Right renal cortex interstitium (tissue), 3 donors: ENCODE measurements around the gene NCKAP5L. TPM values are rescaled to one million over a fixed set of nuclear protein-coding genes. Genes with fewer than 3 reads are reported as not detected.
"Not testable (repeated sequence)": the region's sequence is repeated elsewhere in the genome, so short reads cannot be mapped to it uniquely, and the experiment has no call there.

Experiments used
- DNase-seq, 3 donors: peaks; one replicate each; pipeline ENCODE4 v3.0.0-alpha.2; 2013; ENCODE audit warnings: low read depth in 3 of 3, low spot score in 2 of 3
- polyA plus RNA-seq, 3 donors: library from polyadenylated mRNA; unstranded; fragments of 120-200 nt; gene quantifications; one replicate each; pipeline ENCODE4 v1.2.1, GENCODE V29; 2013; ENCODE audit not compliant: insufficient read length in 3 of 3

Gene NCKAP5L, protein sequence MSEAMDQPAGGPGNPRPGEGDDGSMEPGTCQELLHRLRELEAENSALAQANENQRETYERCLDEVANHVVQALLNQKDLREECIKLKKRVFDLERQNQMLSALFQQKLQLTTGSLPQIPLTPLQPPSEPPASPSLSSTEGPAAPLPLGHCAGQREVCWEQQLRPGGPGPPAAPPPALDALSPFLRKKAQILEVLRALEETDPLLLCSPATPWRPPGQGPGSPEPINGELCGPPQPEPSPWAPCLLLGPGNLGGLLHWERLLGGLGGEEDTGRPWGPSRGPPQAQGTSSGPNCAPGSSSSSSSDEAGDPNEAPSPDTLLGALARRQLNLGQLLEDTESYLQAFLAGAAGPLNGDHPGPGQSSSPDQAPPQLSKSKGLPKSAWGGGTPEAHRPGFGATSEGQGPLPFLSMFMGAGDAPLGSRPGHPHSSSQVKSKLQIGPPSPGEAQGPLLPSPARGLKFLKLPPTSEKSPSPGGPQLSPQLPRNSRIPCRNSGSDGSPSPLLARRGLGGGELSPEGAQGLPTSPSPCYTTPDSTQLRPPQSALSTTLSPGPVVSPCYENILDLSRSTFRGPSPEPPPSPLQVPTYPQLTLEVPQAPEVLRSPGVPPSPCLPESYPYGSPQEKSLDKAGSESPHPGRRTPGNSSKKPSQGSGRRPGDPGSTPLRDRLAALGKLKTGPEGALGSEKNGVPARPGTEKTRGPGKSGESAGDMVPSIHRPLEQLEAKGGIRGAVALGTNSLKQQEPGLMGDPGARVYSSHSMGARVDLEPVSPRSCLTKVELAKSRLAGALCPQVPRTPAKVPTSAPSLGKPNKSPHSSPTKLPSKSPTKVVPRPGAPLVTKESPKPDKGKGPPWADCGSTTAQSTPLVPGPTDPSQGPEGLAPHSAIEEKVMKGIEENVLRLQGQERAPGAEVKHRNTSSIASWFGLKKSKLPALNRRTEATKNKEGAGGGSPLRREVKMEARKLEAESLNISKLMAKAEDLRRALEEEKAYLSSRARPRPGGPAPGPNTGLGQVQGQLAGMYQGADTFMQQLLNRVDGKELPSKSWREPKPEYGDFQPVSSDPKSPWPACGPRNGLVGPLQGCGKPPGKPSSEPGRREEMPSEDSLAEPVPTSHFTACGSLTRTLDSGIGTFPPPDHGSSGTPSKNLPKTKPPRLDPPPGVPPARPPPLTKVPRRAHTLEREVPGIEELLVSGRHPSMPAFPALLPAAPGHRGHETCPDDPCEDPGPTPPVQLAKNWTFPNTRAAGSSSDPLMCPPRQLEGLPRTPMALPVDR (N-terminal part only)
- polyA plus RNA-seq, result 10 to 100 TPM; 11.6 to 13.9 (median 12.3) TPM

GRCh38 chr12:49828133-49829091, at the start of gene NCKAP5L:
Gene NCKAP5L (minus strand): TSS chr12:49828413. CDS start chr12:49804044, 24,369 bp downstream.
- peak; percentile 85 to 91 (median 91) for DNase-seq

- DNase-seq, result no peak
These were observed 48.9 kb upstream of the NCKAP5L start for GRCh38 chr12:49877066-49877465.

DNA sequence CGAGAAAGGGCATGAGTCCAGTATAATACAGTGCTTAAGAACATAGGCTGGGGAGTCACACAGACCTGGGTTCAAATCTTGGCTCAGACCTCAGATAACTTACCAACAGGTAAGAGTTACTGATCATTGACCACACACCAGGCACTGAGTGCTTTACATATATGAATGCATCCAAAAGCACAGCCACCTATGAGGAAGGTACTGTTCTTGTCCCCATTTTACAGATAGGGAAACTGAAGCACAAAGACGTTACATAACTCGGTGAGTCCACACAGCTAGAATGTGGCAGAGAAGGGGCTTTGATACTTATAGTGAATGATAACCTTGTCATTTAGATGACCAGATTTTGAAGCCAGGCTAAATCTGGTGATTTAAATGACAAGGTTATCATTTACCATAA, 47.9 kb upstream of the NCKAP5L start:
- DNase-seq, result no peak

GRCh38 chr12:49875115-49875720, 47.0 kb upstream of the NCKAP5L start:
- no peak for DNase-seq

GRCh38 chr12:49874142-49874897, 46.1 kb upstream of the NCKAP5L start:
- no peak for DNase-seq

GRCh38 chr12:49873361-49873934, 45.2 kb upstream of the NCKAP5L start:
- no peak for DNase-seq

DNA sequence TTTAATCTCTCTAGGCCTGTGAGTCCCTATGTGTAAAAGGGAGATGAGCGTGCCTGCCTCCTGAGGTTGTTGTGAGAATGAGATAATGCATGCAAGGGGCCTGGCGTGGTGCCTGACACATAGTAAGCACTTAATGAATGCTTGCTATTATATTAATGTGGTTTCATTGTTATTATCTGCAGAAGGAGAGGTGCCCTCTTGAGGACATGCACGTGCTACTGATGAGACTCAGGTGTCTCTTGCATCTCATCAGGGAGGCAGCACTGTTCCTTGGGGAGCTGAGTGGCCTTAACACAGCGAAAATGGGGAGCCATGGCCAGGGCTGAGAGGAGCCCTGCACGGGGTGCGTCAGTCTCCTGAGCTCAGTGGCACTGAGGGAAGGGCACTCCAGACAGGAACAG, 44.6 kb upstream of the NCKAP5L start:
- no peak for DNase-seq

DNA sequence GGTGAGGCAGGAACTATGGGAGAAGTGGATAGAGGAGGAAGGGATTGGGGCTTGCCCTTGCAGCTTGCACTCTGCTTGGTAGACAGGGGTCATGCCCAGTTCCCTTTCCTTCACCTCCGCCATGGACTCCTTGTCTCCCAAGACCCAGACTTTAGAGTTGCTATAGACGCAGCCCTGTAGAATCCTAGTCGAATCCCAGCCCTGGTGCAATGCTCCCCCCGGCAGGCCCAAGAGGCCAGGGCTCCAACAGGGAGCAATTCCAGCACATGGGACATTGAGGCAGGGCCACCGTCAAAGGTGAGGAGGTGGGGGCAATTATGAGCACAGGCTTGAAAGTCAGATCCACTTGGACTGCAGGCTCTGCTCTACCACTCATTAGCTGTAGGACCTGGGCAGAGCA, 44.2 kb upstream of the NCKAP5L start:
- no peak for DNase-seq

DNA sequence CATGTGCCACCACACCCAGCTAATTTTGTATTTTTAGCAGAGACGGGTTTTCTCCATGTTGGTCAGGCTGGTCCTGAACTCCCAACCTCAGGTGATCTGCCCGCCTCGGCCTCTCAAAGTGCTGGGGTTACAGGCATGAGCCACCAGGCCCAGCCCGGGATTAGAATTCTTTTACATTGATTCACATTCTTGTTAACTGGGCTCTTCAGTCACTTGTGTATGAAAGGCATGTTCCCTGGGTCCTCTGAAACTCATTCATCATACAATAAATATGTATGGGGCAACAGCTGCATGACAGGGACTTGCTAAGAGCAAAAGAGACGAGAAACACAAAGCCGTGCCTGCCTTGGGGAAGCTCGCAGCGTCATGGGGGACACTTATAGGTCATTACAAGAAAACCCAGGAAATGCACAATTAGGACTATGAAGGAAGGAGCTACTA, 43.6 kb upstream of the NCKAP5L start:
- DNase-seq, result not testable (repeated sequence)

DNA sequence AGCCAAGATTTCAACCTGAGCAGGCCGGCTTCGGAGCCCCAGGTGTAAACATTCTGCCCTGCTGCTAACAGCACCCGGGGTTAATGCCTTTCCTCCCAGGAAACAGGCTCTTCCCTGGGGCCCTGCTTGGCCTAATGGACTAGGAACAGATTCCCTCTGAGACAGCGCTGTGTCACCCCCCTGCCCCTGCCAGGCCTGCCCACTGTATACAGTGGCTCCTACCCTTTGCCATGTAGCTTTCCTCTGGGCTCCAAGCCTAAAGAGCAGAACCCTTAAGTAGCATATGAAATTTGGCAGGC, 43.0 kb upstream of the NCKAP5L start:
- no peak for DNase-seq

DNA sequence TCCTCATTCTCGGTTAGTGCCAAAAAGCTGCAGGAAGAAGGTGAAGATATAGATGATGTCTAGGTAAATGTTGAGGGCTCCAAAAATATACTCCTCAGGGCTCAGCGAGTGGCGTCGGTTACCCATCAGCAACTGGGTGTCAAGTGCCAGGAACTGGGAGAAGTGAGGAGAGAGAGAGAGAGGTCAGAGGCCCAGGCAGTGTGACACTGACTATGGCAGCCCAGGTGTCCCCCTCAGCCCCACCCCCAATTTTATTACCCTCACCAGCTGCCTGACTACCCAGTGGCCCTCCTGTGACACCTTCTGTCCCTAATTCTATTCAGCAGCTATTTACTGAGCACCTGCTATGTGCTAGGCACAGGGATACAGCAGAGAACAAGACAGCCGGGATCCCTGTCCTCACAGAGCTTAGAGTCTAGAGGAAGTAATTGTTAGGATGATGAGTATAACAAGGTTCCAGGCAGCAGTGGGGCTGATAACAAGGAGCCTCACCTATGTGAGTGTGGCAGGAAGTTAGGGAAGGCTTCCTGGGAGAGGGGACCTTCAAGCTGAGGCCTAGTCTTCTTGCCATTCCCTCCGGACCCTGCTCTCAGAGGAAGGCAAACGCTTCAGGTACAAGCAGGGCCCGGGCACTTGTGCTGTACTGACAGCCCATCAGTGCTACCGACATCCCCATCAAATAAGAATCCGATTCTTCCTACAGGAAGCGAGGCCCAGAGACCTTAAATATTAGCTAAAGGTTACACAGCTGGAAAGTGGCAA, 42.5 kb upstream of the NCKAP5L start:
- DNase-seq, result no peak

DNA sequence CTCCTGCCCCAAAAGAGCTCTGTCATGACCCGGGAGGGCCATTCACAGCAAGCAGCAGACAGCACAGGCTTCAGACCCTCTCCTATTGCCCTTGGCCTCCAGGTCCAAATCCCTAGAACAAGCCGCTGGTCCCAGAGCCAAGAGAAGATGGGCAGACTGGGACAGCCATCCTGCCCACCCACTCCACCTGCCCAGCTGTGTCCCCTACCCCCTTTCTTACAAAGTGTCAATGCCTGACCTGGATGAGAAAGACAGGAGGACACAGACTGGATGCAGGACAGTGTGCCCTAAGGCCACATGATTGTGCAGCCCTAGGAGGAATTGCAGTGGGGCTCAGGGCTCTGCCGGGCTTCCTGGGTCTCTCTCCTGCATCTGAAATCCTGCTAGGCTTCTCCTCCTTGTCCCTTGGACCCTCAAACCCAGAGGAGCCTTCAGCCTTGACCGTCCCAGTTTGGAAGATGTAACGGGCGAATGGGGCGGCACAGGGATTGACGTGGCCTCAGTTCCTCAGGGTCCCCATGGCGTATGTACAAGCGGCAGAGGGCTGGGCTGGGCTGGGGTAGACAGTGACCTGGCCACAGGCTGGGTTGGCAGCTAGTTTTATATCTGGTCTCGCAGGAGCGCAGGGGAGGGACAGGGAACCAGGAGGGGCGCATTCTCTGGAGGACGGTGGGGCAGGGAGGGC, 41.7 kb upstream of the NCKAP5L start:
- DNase-seq, result no peak

GRCh38 chr12:49868952-49869815, 41.0 kb upstream of the NCKAP5L start:
- DNase-seq, result peak; percentile 73 to 83 (median 80)

DNA sequence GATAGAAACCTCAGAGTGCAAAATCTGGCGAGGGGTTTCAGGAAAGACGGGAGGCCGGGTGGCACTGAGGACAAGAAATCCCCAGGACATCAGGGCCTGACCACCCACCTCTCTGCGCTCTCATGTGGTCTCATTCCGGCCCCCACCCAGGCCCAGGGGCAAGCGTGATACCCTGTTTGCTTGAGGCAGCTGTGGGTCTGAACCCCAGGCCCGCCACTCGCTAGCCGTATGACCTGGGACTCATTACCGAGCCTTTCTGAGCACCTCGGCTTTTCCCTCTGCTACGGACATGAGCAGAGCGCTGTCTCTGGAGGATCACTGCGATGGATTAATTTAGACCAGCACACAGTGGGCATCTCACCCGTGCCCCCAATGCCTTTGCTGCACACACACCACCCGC, 40.2 kb upstream of the NCKAP5L start:
- no peak for DNase-seq

- DNase-seq, result no peak
These were observed 39.5 kb upstream of the NCKAP5L start for GRCh38 chr12:49867570-49868341.
